ENCODE results near the gene RABL6.
"Not testable (repeated sequence)": the region's sequence is repeated elsewhere in the genome, so short reads cannot be mapped to it uniquely, and the experiment has no call there.

RABL6 gene

GRCh38 chr9:136776947-136777346 is 30.8 kb upstream of the RABL6 start:
- no peak for DNase-seq

- DNase-seq = no peak
These were observed 30.4 kb upstream of the RABL6 start for GRCh38 chr9:136777359-136777758.

GRCh38 chr9:136779808-136780207 is 27.9 kb upstream of the RABL6 start:
- DNase-seq = no peak

GRCh38 chr9:136782452-136782851 is 25.3 kb upstream of the RABL6 start:
- no peak for DNase-seq

- DNase-seq = no peak
These were observed 23.3 kb upstream of the RABL6 start for GRCh38 chr9:136784249-136784996.

GRCh38 chr9:136784997-136785361 is 22.8 kb upstream of the RABL6 start:
- no peak for DNase-seq

GRCh38 chr9:136785565-136786355 is 22.0 kb upstream of the RABL6 start:
- DNase-seq = not testable (repeated sequence)

GRCh38 chr9:136786451-136786850 is 21.3 kb upstream of the RABL6 start:
- DNase-seq = no peak

GRCh38 chr9:136786983-136787382 is 20.8 kb upstream of the RABL6 start:
- not testable (repeated sequence) for DNase-seq

- peak; percentile 49 for DNase-seq
These were observed 19.9 kb upstream of the RABL6 start for GRCh38 chr9:136787690-136788400.

GRCh38 chr9:136788644-136789522 is 18.9 kb upstream of the RABL6 start:
- DNase-seq = not testable (repeated sequence)

GRCh38 chr9:136789523-136789937 is 18.2 kb upstream of the RABL6 start:
- DNase-seq = no peak

GRCh38 chr9:136790640-136791515 is 16.9 kb upstream of the RABL6 start, which contains the start of gene TMEM141:
Gene TMEM141 (plus strand): TSS chr9:136791344. CDS start chr9:136791371, 27 bp downstream.
- peak; percentile 100 for DNase-seq

GRCh38 chr9:136791516-136792276 is 16.1 kb upstream of the RABL6 start:
- peak; percentile 65 for DNase-seq

GRCh38 chr9:136792321-136793085 is 15.2 kb upstream of the RABL6 start:
- no peak for DNase-seq

- no peak for DNase-seq
These were observed 14.4 kb upstream of the RABL6 start for GRCh38 chr9:136793086-136793946.

GRCh38 chr9:136794281-136794999 is 13.3 kb upstream of the RABL6 start:
- no peak for DNase-seq

- DNase-seq = no peak
These were observed 12.8 kb upstream of the RABL6 start for GRCh38 chr9:136795000-136795348.
